ENCODE measurements around the gene TRAF7.

TRAF7 gene

DNA sequence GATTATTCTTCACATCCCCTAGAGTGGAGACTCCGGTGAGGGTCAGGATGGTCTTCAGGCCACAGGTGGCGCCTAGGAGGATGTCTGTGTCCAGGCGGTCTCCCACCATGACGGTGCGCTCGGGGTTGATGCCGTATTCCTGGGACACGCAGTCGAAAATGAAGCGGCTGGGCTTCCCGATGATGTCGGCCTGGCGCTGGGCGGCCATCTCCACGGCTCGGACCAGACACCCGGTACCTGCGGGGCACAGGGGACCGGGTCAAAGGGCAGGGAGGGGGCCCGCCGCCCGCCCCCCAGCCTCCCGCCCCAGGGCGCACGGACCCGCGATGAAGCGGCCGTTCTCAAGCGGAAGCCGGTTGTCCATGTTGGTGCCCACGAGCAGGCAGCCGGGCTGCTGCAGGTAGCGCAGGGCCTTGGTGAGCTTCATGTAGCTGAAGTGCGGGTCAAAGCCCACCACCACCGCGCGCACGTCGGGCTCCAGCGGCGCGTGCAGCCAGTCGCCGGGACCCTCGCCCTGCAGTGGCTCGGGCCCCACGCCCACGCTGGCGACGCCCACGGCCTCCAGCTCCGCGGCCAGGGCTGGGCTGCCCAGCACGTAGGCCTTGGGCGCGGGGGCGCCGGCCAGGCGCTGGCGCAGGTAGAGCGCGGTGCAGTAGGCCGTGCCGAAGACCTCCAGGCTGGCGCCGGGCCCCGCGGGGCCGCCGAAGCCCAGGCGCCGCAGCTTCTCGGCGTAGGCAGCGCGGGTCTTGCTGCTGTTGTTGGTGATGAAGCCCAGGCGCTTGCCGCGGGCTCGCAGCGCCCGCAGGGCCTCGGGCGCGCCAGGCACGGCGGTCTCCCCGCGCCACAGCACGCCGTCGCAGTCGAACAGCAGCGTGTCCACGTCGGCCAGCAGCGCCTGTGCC, 58.5 kb downstream of the TRAF7 start:
- WGBS, 2 experiments, result 1% methylated on average over 98 of the region's 98 CpGs
- H3K9me3 ChIP-seq (ENCODE audit: control insufficient read depth, low read length), result no peaks in the 10 kb centered on the region
- H3K27me3 ChIP-seq (ENCODE audit: control insufficient read depth, insufficient read depth, low read length, poor library complexity, severe bottlenecking), result no peaks in the 10 kb centered on the region
- H3K4me1 ChIP-seq (ENCODE audit: control insufficient read depth, insufficient read depth, low read length), result peaks cover 12% of the 10 kb centered on the region
- H3K4me3 ChIP-seq (ENCODE audit: insufficient read depth, low read depth, low read length), result peak overlapping the region; percentile 88
- peak overlapping the region; percentile 47 for H3K27ac ChIP-seq (ENCODE audit: insufficient read depth, low read depth, low read length, poor library complexity, severe bottlenecking)
- H3K36me3 ChIP-seq (ENCODE audit: control insufficient read depth, insufficient read depth, low read length), result peaks cover 8% of the 10 kb centered on the region

DNA sequence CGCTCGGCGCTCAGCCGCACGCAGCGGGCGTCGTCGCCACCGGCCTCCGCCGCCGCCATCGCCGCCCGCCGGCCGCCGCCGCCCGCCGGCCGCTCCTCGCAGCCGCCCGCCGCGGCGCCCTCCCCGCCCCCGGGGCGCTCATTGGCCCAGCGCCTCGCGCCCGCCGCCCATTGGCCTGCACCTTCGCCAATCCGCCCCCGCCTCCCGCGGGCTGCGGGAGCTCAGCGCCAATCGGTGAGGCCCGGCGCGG, 59.1 kb downstream of the TRAF7 start, which contains the start of gene PGP:
TSS of gene PGP (minus strand) at position 122 of the 250 bp plus-strand sequence. CDS start at position 59, 63 bp downstream.
- WGBS, 2 experiments, result 0% methylated on average over 48 of the region's 48 CpGs
- peaks cover 12% of the 10 kb centered on the region for H3K4me1 ChIP-seq (ENCODE audit: control insufficient read depth, insufficient read depth, low read length)
- H3K9me3 ChIP-seq (ENCODE audit: control insufficient read depth, low read length), result no peaks in the 10 kb centered on the region
- H3K27me3 ChIP-seq (ENCODE audit: control insufficient read depth, insufficient read depth, low read length, poor library complexity, severe bottlenecking), result no peaks in the 10 kb centered on the region
- peak within 1 kb of the TSS; percentile 88 for H3K4me3 ChIP-seq (ENCODE audit: insufficient read depth, low read depth, low read length)
- H3K36me3 ChIP-seq (ENCODE audit: control insufficient read depth, insufficient read depth, low read length), result peaks cover 8% of the 10 kb centered on the region
- H3K27ac ChIP-seq (ENCODE audit: insufficient read depth, low read depth, low read length, poor library complexity, severe bottlenecking), result peak within 1 kb of the TSS; percentile 91

GRCh38 chr16:2216330-2216729, 60.7 kb downstream of the TRAF7 start:
- no peaks in the 10 kb centered on the region for H3K27me3 ChIP-seq (ENCODE audit: control insufficient read depth, insufficient read depth, low read length, poor library complexity, severe bottlenecking)
- no peak overlapping the region for H3K27ac ChIP-seq (ENCODE audit: insufficient read depth, low read depth, low read length, poor library complexity, severe bottlenecking)
- 97 to 100% methylated on average over 4 of the region's 4 CpGs for WGBS, 2 experiments
- H3K4me1 ChIP-seq (ENCODE audit: control insufficient read depth, insufficient read depth, low read length), result peaks cover 12% of the 10 kb centered on the region
- no peak overlapping the region for H3K4me3 ChIP-seq (ENCODE audit: insufficient read depth, low read depth, low read length)
- no peaks in the 10 kb centered on the region for H3K9me3 ChIP-seq (ENCODE audit: control insufficient read depth, low read length)
- H3K36me3 ChIP-seq (ENCODE audit: control insufficient read depth, insufficient read depth, low read length), result peaks cover 8% of the 10 kb centered on the region

DNA sequence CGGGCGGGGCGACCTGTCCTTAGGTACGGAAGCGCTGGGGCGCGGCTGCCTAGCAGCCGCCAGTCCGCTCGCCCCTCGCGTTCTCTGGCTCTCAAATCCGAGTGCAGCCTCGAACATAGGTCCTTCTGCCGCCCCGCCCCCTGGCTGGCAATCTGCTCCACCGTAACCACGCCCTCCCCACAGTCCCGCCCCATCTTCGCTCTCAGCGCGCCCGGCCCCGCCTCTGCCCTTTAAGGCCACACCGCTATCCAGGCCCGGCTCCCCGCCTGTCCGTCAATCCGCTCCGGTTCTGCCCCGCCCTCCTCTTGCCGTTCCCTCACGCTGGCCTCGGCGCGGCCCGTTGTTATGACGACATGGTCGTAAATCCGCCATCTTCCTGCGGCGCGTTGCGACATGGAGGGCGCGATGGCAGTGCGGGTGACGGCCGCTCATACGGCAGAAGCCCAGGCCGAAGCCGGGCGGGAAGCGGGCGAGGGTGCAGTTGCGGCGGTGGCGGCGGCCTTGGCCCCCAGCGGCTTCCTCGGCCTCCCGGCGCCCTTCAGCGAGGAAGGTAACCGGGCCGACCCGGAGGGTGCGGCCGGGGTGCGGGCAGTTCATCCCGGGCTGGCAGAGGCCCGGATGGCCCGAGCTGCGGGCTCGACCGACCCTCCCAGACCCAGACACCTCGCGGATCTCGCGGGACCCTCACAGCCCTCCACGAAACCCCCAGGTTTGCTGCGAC, 67.8 kb downstream of the TRAF7 start, which contains the start of gene E4F1:
TSS of gene E4F1 (plus strand) at position 371 of the 721 bp plus-strand sequence. CDS start at position 394, 23 bp downstream.
- Histone ChIP-seq H3K9me3 (ENCODE audit: control insufficient read depth, low read length) (no peaks in the 10 kb centered on the region), H3K27me3 (ENCODE audit: control insufficient read depth, insufficient read depth, low read length, poor library complexity, severe bottlenecking) (no peaks in the 10 kb centered on the region), H3K4me1 (ENCODE audit: control insufficient read depth, insufficient read depth, low read length) (no peaks in the 10 kb centered on the region), H3K36me3 (ENCODE audit: control insufficient read depth, insufficient read depth, low read length) (peaks cover 4% of the 10 kb centered on the region), H3K27ac (ENCODE audit: insufficient read depth, low read depth, low read length, poor library complexity, severe bottlenecking) (no peak within 1 kb of the TSS), H3K4me3 (ENCODE audit: insufficient read depth, low read depth, low read length) (peak within 1 kb of the TSS; percentile 97)
- WGBS, 2 experiments, result 0% methylated on average over 82 of the region's 82 CpGs

DNA sequence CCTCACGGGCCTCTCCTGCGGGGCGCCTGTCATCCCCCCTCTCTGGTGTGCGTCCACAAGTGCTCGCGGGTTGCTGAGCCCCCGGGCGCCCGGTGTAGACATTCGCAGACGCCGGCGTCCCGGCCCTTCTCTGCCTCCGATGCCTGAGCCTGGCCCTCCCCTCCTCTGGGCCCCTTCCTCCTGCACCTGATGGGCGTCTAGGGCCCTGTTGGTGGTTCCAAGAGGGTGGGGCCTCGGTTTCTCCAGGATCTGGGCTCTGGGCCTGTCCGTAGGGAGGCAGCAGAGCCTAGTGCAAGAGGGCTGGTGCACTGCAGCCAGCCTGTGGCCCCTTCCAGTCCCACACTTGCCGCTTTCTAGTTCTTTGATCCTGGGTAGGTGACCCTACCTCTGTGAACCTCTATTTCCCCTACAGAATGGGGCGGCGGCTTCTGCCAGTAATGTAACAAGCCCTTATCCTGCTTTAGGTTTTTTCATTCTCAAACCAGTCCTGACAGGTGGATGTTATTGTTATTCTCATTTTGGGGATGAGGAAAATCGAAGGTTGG, 68.4 kb downstream of the TRAF7 start:
- no peak overlapping the region for H3K27ac ChIP-seq (ENCODE audit: insufficient read depth, low read depth, low read length, poor library complexity, severe bottlenecking)
- WGBS, 2 experiments, result 11% methylated on average over 22 of the region's 22 CpGs
- H3K27me3 ChIP-seq (ENCODE audit: control insufficient read depth, insufficient read depth, low read length, poor library complexity, severe bottlenecking), result no peaks in the 10 kb centered on the region
- no peaks in the 10 kb centered on the region for H3K4me1 ChIP-seq (ENCODE audit: control insufficient read depth, insufficient read depth, low read length)
- H3K36me3 ChIP-seq (ENCODE audit: control insufficient read depth, insufficient read depth, low read length), result peaks cover 10% of the 10 kb centered on the region
- peak overlapping the region; percentile 97 for H3K4me3 ChIP-seq (ENCODE audit: insufficient read depth, low read depth, low read length)
- H3K9me3 ChIP-seq (ENCODE audit: control insufficient read depth, low read length), result no peaks in the 10 kb centered on the region

GRCh38 chr16:2226245-2226793, 70.7 kb downstream of the TRAF7 start:
- H3K4me3 ChIP-seq (ENCODE audit: insufficient read depth, low read depth, low read length), result no peak overlapping the region
- H3K27ac ChIP-seq (ENCODE audit: insufficient read depth, low read depth, low read length, poor library complexity, severe bottlenecking), result no peak overlapping the region
- 92% methylated on average over 9 of the region's 9 CpGs for WGBS, 2 experiments
- H3K27me3 ChIP-seq (ENCODE audit: control insufficient read depth, insufficient read depth, low read length, poor library complexity, severe bottlenecking), result no peaks in the 10 kb centered on the region
- no peaks in the 10 kb centered on the region for H3K9me3 ChIP-seq (ENCODE audit: control insufficient read depth, low read length)
- H3K4me1 ChIP-seq (ENCODE audit: control insufficient read depth, insufficient read depth, low read length), result no peaks in the 10 kb centered on the region
- H3K36me3 ChIP-seq (ENCODE audit: control insufficient read depth, insufficient read depth, low read length), result peaks cover 13% of the 10 kb centered on the region

DNA sequence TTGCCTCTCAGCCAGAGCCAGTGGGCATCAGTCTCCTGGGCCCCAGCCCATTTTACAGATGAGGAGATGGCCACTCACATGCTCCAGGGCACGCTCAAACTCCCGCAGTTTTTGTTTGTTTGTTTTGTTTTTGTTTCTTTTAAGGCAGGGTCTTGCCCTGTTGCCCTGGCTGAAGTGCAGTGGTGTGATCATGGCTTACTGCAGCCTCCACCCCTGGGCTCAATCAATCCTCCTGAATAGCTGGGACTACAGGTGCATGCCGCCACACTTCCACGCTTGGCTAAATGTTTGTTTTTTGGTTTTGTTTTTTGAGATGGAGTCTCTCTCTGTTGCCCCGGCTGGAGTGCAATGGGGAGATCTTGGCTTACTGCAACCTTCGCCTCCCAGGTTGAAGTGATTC, 71.3 kb downstream of the TRAF7 start:
- no peak overlapping the region for H3K4me3 ChIP-seq (ENCODE audit: insufficient read depth, low read depth, low read length)
- H3K9me3 ChIP-seq (ENCODE audit: control insufficient read depth, low read length), result no peaks in the 10 kb centered on the region
- no peaks in the 10 kb centered on the region for H3K4me1 ChIP-seq (ENCODE audit: control insufficient read depth, insufficient read depth, low read length)
- WGBS, 2 experiments, result 95 to 96% methylated on average over 6 of the region's 6 CpGs
- peaks cover 18% of the 10 kb centered on the region for H3K36me3 ChIP-seq (ENCODE audit: control insufficient read depth, insufficient read depth, low read length)
- no peaks in the 10 kb centered on the region for H3K27me3 ChIP-seq (ENCODE audit: control insufficient read depth, insufficient read depth, low read length, poor library complexity, severe bottlenecking)
- H3K27ac ChIP-seq (ENCODE audit: insufficient read depth, low read depth, low read length, poor library complexity, severe bottlenecking), result no peak overlapping the region

Measured in ectodermal cell (in vitro differentiated cells).